Left cardiac atrium (tissue), 4 donors: Measurements from ENCODE around the gene WFIKKN2. TPM values are rescaled to one million over a fixed set of nuclear protein-coding genes. Genes with fewer than 3 reads are reported as not detected.
A peak's percentile ranks its signal among the peaks of the same experiment; 100 is the strongest.
"Not testable (repeated sequence)": the region's sequence is repeated elsewhere in the genome, so short reads cannot be mapped to it uniquely, and the experiment has no call there.

ENCODE experiments used
- ATAC-seq, 2 donors: fragments of 200-7000 bp; cut with Tn5 transposase; one replicate each; pipeline ENCODE4 v1.9.1; 2020; ENCODE audit warnings: mild to moderate bottlenecking in 2 of 2, moderate library complexity in 2 of 2
- DNase-seq: peaks from one replicate; pipeline ENCODE4 v3.0.0-alpha.2; 2020
- intact Hi-C, 2 donors: fragments of 100-400 bp; cut with DNase I; formaldehyde crosslinking; loops; one replicate each; pipeline versions ENCODE4 v1.14.1 to v1.15.1; 2022 to 2023
- long read RNA-seq: library from polyadenylated mRNA; unstranded; transcript quantifications from one replicate; pipeline ENCODE4 v2.0.0, GENCODE V29; 2021
- total RNA-seq, 2 donors: library from RNA; stranded (reverse); fragmentation: NEBNext Ultra II Directional; extraction: Animal tissue kit (Norgen Biotek cat#: 25700); gene quantifications; one replicate each; pipeline ENCODE4 v1.2.1, GENCODE V29; 2021
- donor health status: DM: no; HTN: yes; CAD: no.
- donor health status: DM: no; HTN: yes; CAD: no; lungs with severe emphysema.
- donor health status: DM: yes; HTN: yes; CAD: no.
- donor health status: Dilated cardiomyopathy.

Gene WFIKKN2
- total RNA-seq, result under 1 TPM; 0.15 to 0.50 TPM
- long read RNA-seq, result 0 reads

- ATAC-seq (peak; percentile 15 to 25), DNase-seq (no peak)
- intact Hi-C loops, result no loop called here
These were observed at the start of gene WFIKKN2 for GRCh38 chr17:50835301-50836234. Gene WFIKKN2, plus strand, starts transcription at chr17:50835586. Its CDS starts 352 bp downstream, at chr17:50835938.

- ATAC-seq, result peak; percentile 45 to 56
- intact Hi-C loops, result loop anchor here (2.0 to 10.0 kb wide), 2 partner anchors 55 to 169 kb away; no protein-coding TSS in a partner anchor
These were observed 49.3 kb upstream of the WFIKKN2 start for GRCh38 chr17:50785946-50786570.

GRCh38 chr17:50787106-50787505 is 48.3 kb upstream of the WFIKKN2 start:
- ATAC-seq, result no peak
- DNase-seq, result no peak
- intact Hi-C loops, result loop anchor here (10.0 kb wide), 1 partner anchor 168 kb away; no protein-coding TSS in a partner anchor

More at GRCh38 chr17:50785946-50786570, 49.3 kb upstream of the WFIKKN2 start:
- DNase-seq, result no peak

- DNase-seq (no peak), ATAC-seq (peak; percentile 36 to 44)
- intact Hi-C loops, result no loop called here
These were observed 44.8 kb upstream of the WFIKKN2 start for GRCh38 chr17:50790618-50791017.

- ATAC-seq (no peak), DNase-seq (no peak)
- intact Hi-C loops, result no loop called here
These were observed 43.3 kb upstream of the WFIKKN2 start for GRCh38 chr17:50792132-50792531.

- intact Hi-C loops, result no loop called here
- DNase-seq (no peak), ATAC-seq (no peak)
These were observed 42.4 kb upstream of the WFIKKN2 start for GRCh38 chr17:50793007-50793406.

GRCh38 chr17:50794361-50794760 is 41.0 kb upstream of the WFIKKN2 start:
- DNase-seq (no peak), ATAC-seq (no peak)
- intact Hi-C loops, result no loop called here

- intact Hi-C loops, result no loop called here
- no peak for ATAC-seq
- DNase-seq, result no peak
These were observed 38.1 kb upstream of the WFIKKN2 start for GRCh38 chr17:50797135-50797810.

GRCh38 chr17:50798424-50799288 is 36.7 kb upstream of the WFIKKN2 start:
- intact Hi-C loops, result no loop called here
- no peak for ATAC-seq
- DNase-seq, result no peak

GRCh38 chr17:50799582-50799981 is 35.8 kb upstream of the WFIKKN2 start:
- no peak for DNase-seq
- no peak for ATAC-seq
- intact Hi-C loops, result no loop called here

GRCh38 chr17:50800196-50800700 is 35.1 kb upstream of the WFIKKN2 start:
- intact Hi-C loops, result no loop called here
- DNase-seq (no peak), ATAC-seq (no peak)

- ATAC-seq, result no peak
- no peak for DNase-seq
- intact Hi-C loops, result no loop called here
These were observed 32.5 kb upstream of the WFIKKN2 start for GRCh38 chr17:50802609-50803571.

GRCh38 chr17:50803676-50804075 is 31.7 kb upstream of the WFIKKN2 start:
- ATAC-seq, result no peak
- intact Hi-C loops, result no loop called here
- DNase-seq, result no peak

- DNase-seq, ATAC-seq, intact Hi-C loops: not testable (repeated sequence)
These were observed 30.5 kb upstream of the WFIKKN2 start for GRCh38 chr17:50804749-50805475.

GRCh38 chr17:50805486-50805885 is 29.9 kb upstream of the WFIKKN2 start:
- ATAC-seq, result no peak
- DNase-seq, result no peak
- intact Hi-C loops, result no loop called here

GRCh38 chr17:50806141-50806643 is 29.2 kb upstream of the WFIKKN2 start:
- ATAC-seq (peak; percentile 35 to 73), DNase-seq (no peak)
- intact Hi-C loops, result no loop called here

GRCh38 chr17:50807009-50807408 is 28.4 kb upstream of the WFIKKN2 start:
- intact Hi-C loops, result no loop called here
- DNase-seq (no peak), ATAC-seq (no peak)
